ENCODE measurements around the gene TCL1B. TPM values are rescaled to one million over a fixed set of nuclear protein-coding genes. Genes with fewer than 3 reads are reported as not detected.

The TCL1B gene
- total and polyA plus RNA-seq, 2 of the 13 experiments (the other 11 are each of a cell fraction or from before 2014, with no cell fraction given): not detected

- Histone ChIP-seq H3K27ac (ENCODE audit: extremely low read length, insufficient read depth, low read length) (no peak overlapping the region), H3K27me3 (ENCODE audit: control insufficient read depth in 1 of 2, insufficient read depth in 2 of 2, low read length in 2 of 2) (peaks cover 0 to 6% of the 10 kb centered on the region in 2 experiments; a peak in 2 of 5 replicates), H3K4me1 (ENCODE audit: insufficient read depth, low read length) (no peaks in the 10 kb centered on the region), H3K4me2 (ENCODE audit: low read depth, low read length) (no peak overlapping the region), H3K36me3 (replicated peaks in 1 of 2; ENCODE audit: control insufficient read depth in 1 of 2, insufficient read depth in 2 of 2, low read length in 2 of 2) (no peaks in the 10 kb centered on the region), H3K9ac (ENCODE audit: insufficient read depth, low read depth, low read length) (no peak overlapping the region), H3K9me3 (ENCODE audit: low read length) (no peaks in the 10 kb centered on the region), H2AFZ (ENCODE audit: low read length) (no peak overlapping the region), H4K20me1 (ENCODE audit: insufficient read depth, low read length) (no peaks in the 10 kb centered on the region), H3K79me2 (ENCODE audit: insufficient read depth, low read length) (no peaks in the 10 kb centered on the region), H3K4me3 (replicated peaks in 1 of 3; ENCODE audit: insufficient read depth in 1 of 3, low read depth in 2 of 3, low read length in 3 of 3) (no peak overlapping the region)
- in situ Hi-C loops (cut with HindIII; ENCODE audit: extremely low pct_ligation_motif_present, low pct_unique_long_range_greater_than_20kb) (no loop called here), intact Hi-C loops (cut with micrococcal nuclease; ENCODE audit: unreplicated experiment) (no loop called here)
- ChIA-PET CTCF (ENCODE audit: low intra/inter-chr PET ratio, low total read pairs) (no interaction called here), POLR2A (no interaction called here)
- under 1% methylated on average over 3 of the region's 3 CpGs for WGBS (ENCODE audit: low lambda C conversion rate)
- no peak for ATAC-seq
- no peak for TF ChIP-seq ZBTB1 (CRISPR knock-in tag; IDR thresholded peaks at IDR 0.05; ENCODE audit: borderline replicate concordance)
- TF ChIP-seq PAWR (CRISPR knock-in tag; IDR thresholded peaks at IDR 0.05; ENCODE audit: borderline replicate concordance): no peak
- no peak for TF ChIP-seq NKX3-1 (CRISPR knock-in tag; IDR thresholded peaks at IDR 0.05)
- TF ChIP-seq GTF3A (CRISPR knock-in tag; conservative IDR thresholded peaks at IDR 0.05): no peak
- TF ChIP-seq MTA3 (CRISPR knock-in tag; IDR thresholded peaks at IDR 0.05): no peak
- TF ChIP-seq EED (CRISPR knock-in tag; IDR thresholded peaks at IDR 0.05): no peak
- TF ChIP-seq XRCC5 (optimal IDR thresholded peaks at IDR 0.05; ENCODE audit: low read length): no peak
- TF ChIP-seq ZNF235 (CRISPR knock-in tag; IDR thresholded peaks at IDR 0.05; ENCODE audit: borderline replicate concordance): no peak
- TF ChIP-seq ZKSCAN1 (IDR thresholded peaks at IDR 0.05; ENCODE audit: low read length): no peak
- TF ChIP-seq ZNF12 (CRISPR knock-in tag; IDR thresholded peaks at IDR 0.05): no peak
- no TSS peak for BruUV-seq (replicated peaks)
- no peak for DNase-seq (ENCODE audit: low spot score)
- no peak for FAIRE-seq
These were observed 17.6 kb downstream of the TCL1B start for GRCh38 chr14:95703805-95704204.

DNA sequence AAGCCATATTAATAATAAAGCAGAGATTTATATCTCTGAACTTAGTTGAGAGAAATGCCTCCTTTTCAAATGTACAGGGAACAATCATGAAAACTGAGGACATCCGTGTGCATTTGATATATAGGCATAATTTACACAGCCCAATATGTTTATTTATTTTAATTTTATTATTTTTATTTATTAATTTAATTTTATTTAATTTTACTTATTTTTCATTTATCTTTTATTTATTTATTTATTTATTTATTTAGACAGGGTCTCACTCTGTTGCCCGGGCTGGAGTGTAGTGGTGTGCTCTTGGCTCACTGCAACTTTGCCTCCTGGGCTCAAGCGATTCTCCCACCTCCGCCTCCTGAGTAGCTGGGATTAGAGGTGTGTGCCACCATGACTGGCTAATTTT lies 19.3 kb downstream of the TCL1B start:
- TF ChIP-seq ZNF230 (CRISPR knock-in tag; IDR thresholded peaks at IDR 0.05): no peak
- TF ChIP-seq ZNF207 (IDR thresholded peaks at IDR 0.05; ENCODE audit: borderline replicate concordance): no peak
- TF ChIP-seq KDM3A (CRISPR knock-in tag; IDR thresholded peaks at IDR 0.05; ENCODE audit: low read depth): no peak
- TF ChIP-seq RXRB (CRISPR knock-in tag; IDR thresholded peaks at IDR 0.05; ENCODE audit: borderline replicate concordance): no peak
- no peak for TF ChIP-seq ARID2 (CRISPR knock-in tag; IDR thresholded peaks at IDR 0.05; ENCODE audit: borderline replicate concordance)
- no peak for TF ChIP-seq DR1 (CRISPR knock-in tag; IDR thresholded peaks at IDR 0.05)
- no peak for TF ChIP-seq SMARCE1 (IDR thresholded peaks at IDR 0.05; ENCODE audit: borderline replicate concordance)
- no peak for TF ChIP-seq EED (CRISPR knock-in tag; IDR thresholded peaks at IDR 0.05)
- TF ChIP-seq ELF1 (CRISPR knock-in tag; IDR thresholded peaks at IDR 0.05): no peak
- TF ChIP-seq ZNF274 (CRISPR knock-in tag; IDR thresholded peaks at IDR 0.05): no peak
- no TSS peak for BruUV-seq (replicated peaks)
- CTCF ChIA-PET (ENCODE audit: low intra/inter-chr PET ratio, low total read pairs): no interaction called here
- no peak for FAIRE-seq
- H3K9ac ChIP-seq (ENCODE audit: insufficient read depth, low read depth, low read length): no peak overlapping the region
- H3K27ac ChIP-seq (ENCODE audit: extremely low read length, insufficient read depth, low read length): no peak overlapping the region
- no peak overlapping the region for H2AFZ ChIP-seq (ENCODE audit: low read length)
- no peaks in the 10 kb centered on the region for H3K9me3 ChIP-seq (ENCODE audit: low read length)
- H3K36me3 ChIP-seq (replicated peaks in 1 of 2; ENCODE audit: control insufficient read depth in 1 of 2, insufficient read depth in 2 of 2, low read length in 2 of 2): no peaks in the 10 kb centered on the region
- H4K20me1 ChIP-seq (ENCODE audit: insufficient read depth, low read length): no peaks in the 10 kb centered on the region
- intact Hi-C loops (cut with micrococcal nuclease; ENCODE audit: unreplicated experiment) (no loop called here), in situ Hi-C loops (cut with HindIII; ENCODE audit: extremely low pct_ligation_motif_present, low pct_unique_long_range_greater_than_20kb) (no loop called here)
- no peak overlapping the region for H3K4me3 ChIP-seq (replicated peaks in 1 of 3; ENCODE audit: insufficient read depth in 1 of 3, low read depth in 2 of 3, low read length in 3 of 3)
- no peaks in the 10 kb centered on the region for H3K79me2 ChIP-seq (ENCODE audit: insufficient read depth, low read length)
- H3K4me1 ChIP-seq (ENCODE audit: insufficient read depth, low read length): no peaks in the 10 kb centered on the region
- ATAC-seq: no peak
- 38% methylated on average over 4 of the region's 4 CpGs for WGBS (ENCODE audit: low lambda C conversion rate)
- H3K4me2 ChIP-seq (ENCODE audit: low read depth, low read length): no peak overlapping the region
- H3K27me3 ChIP-seq (ENCODE audit: control insufficient read depth in 1 of 2, insufficient read depth in 2 of 2, low read length in 2 of 2): peaks cover 4 to 20% of the 10 kb centered on the region in 2 experiments
- DNase-seq (ENCODE audit: low spot score): no peak
- POLR2A ChIA-PET: no interaction called here
